GM12872 (cell line): Measurements from ENCODE around the gene PVR.

ENCODE experiments used
- TF ChIP-seq, protein P1 (sequence below): IDR thresholded peaks from 3 replicates; pipeline ENCODE4 v1.5.1; 2011; ENCODE audit warnings: low read depth, mild to moderate bottlenecking, low read length, moderate library complexity; ENCODE audit not compliant: insufficient read depth

Gene PVR

DNA sequence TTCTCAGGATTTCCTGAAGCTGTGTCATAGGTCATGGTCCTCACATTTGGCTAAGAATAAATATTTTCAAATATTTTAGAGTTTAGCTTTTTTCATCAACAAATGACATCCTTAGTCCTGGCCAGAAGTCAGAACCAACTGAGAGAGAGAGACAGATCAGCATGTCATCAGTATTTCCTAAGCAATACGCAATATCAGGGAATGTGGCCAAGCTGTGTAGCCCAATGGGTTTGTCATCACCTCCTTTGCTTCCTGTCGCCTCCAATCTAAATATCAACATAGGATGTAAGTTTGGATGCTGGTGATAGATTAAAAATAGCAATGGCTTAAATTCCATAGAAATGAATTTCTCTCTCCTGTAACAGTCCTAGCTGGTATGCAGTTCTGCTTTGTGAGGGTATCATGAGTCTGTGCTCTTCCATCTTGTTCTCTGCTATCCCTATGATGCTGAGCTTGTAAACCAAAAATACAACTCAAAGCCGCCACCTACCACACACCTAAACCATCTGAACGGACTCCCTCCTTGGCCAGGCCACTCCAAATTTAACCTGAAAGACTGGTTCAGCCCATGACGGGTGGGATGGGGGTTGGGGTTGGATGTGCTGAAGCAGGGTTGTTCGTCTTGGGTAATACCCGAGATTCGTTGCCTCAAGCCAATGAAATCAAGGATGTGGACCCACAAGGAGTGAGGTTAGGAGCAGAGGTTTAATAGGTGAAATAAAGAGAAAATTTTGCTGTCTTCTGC, 40.3 kb upstream of the PVR start:
- TF ChIP-seq, protein P1, sequence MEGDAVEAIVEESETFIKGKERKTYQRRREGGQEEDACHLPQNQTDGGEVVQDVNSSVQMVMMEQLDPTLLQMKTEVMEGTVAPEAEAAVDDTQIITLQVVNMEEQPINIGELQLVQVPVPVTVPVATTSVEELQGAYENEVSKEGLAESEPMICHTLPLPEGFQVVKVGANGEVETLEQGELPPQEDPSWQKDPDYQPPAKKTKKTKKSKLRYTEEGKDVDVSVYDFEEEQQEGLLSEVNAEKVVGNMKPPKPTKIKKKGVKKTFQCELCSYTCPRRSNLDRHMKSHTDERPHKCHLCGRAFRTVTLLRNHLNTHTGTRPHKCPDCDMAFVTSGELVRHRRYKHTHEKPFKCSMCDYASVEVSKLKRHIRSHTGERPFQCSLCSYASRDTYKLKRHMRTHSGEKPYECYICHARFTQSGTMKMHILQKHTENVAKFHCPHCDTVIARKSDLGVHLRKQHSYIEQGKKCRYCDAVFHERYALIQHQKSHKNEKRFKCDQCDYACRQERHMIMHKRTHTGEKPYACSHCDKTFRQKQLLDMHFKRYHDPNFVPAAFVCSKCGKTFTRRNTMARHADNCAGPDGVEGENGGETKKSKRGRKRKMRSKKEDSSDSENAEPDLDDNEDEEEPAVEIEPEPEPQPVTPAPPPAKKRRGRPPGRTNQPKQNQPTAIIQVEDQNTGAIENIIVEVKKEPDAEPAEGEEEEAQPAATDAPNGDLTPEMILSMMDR = no peak

DNA sequence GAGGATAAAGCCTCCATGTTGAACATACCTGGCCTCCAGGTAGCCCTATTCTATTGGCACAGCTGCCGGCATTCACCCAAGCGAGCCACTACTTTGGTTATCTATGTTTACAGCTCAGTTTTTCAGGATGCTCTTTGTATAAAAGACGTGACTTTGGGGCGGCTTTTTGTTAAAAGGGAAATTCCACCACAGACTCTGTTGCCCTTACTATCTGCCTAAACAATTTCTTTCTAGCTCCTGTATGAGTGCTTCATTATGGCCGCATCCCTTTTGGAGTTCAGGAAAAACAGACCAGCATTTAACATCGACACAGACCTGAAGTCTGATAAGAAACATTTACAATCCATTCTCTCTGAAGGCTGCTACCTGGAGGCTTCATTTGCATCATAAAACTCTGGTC, 39.5 kb upstream of the PVR start:
- TF ChIP-seq, protein P1 = no peak

DNA sequence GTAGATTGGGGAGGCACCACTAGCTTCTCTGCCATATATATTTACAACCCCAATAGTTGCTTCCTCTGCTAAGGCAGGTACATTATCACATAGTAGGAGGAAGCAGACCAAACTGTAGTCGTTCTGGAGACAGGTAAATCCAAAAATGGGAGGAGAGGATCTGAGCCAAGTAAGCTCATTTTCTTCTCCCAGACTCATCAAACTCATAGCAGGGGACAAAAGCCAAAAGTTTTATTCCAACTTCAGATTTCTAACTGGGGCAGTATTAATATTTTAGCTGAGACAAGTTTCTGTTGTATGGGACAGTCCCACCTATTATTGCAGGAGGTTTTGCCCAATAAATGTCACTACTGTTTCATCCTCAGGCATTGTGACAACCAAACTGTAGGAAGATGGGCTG, 38.2 kb upstream of the PVR start:
- TF ChIP-seq, protein P1 = no peak

DNA sequence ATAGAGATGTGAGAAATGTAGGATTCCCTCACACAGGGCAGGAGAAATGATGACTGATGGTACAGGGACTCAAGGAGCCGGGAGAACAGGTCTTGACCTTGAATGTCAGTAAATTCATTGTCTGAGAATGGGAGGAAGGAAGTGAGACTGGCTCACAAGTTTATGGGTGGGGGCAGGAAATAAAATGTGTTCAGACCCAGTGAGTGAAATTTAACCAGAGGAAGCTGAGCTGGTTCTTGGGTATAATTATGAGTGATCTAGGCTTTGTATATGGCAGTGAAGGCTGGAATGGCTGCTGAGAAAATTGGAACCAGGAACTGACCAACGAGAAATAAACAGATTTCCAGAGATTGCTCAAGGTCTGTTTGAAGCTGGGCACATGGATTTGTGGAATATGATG, 36.7 kb upstream of the PVR start:
- TF ChIP-seq, protein P1 = no peak

DNA sequence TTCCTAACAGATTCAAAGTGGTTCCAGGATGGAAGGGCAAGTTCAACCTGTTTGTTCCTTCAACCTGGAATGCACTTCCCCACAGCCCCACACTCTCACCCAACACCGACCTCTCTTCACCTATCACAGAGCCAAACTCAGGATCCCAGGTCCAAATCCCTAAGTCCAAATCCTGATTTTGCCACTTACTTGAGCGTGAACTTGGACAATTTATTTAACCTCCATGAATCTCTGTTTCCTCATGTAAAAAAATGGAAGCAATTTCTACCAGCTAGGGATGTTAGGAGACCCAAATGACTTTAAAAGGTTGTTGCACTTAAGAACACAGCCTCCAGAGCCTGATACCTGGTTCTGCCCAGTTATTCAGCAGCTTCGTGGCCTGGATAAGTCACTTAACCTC, 35.8 kb upstream of the PVR start:
- TF ChIP-seq, protein P1 = no peak

DNA sequence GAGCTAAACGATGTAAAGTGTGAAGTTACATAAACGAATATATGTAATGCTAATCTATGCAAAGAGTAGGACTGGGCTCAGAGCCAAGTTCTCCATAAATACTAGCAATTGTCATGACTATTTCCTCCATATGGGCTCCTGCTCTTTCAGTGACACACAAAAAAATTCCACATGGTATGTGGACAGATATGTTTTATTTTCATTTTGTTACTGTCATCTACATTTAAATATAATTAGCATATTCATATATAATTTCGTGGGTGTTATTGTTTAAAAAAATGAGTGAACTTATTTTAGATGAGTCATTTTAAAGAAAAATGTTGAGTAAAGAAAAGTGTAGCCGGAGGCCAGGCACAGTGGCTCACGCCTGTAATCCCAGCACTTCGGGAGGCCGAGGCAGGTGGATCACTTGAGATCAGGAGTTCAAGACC, 35.3 kb upstream of the PVR start:
- TF ChIP-seq, protein P1 = no peak

DNA sequence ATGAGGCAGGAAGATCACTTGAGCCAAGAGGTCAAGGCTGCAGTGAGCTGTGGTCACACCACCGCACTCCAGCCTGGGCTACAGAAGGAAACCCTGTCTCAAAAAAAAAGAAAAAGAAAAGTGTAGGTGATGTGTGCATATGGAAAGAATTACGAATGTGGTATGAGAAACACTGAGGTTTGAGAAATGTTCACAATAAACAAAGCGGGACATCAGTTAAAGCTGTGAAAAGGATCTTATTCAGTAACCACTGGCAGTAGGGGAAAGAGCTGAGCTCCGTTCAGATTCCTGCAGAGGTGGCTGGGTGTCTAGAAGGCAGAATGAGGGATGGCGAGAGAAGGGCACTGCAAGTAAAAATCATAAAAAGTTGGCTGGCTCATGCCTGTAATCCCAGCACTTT, 34.5 kb upstream of the PVR start:
- TF ChIP-seq, protein P1 = no peak
